DND-41 (cell line): ENCODE data around the gene TMEM131L.

ENCODE experiments used
- EZH2 ChIP-seq: IDR thresholded peaks from 3 replicates; pipeline ENCODE4 v1.6.1; 2012; ENCODE audit warnings: borderline replicate concordance, low read depth, mild to moderate bottlenecking, moderate library complexity, low read length, inconsistent platforms; ENCODE audit not compliant: severe bottlenecking
- TF ChIP-seq, protein P1 (sequence below): IDR thresholded peaks from 2 replicates; pipeline ENCODE4 v1.5.1; 2012; ENCODE audit warnings: borderline replicate concordance, low read length, moderate library complexity, mild to moderate bottlenecking; ENCODE audit not compliant: poor library complexity, severe bottlenecking; ENCODE audit errors: extremely low read depth

DNA sequence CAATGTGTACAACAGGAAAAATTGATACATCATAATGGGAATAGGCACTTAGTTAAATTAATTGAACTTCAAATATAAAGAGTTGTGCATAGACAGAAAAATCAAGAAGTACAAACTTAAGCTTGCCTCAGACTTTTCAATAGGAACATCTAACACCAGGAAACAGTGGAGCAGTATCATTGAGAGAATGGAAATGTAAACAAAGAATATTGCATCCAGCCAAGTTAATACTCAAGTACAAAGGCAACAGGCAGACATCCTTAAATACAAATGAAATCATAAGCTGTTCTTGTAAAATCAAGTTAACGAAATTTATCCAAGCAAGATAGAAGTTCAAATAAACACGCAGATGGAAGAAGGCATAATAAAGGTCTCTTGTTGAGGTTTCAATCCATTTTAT is 146.7 kb downstream of the TMEM131L start:
- TF ChIP-seq, protein P1, sequence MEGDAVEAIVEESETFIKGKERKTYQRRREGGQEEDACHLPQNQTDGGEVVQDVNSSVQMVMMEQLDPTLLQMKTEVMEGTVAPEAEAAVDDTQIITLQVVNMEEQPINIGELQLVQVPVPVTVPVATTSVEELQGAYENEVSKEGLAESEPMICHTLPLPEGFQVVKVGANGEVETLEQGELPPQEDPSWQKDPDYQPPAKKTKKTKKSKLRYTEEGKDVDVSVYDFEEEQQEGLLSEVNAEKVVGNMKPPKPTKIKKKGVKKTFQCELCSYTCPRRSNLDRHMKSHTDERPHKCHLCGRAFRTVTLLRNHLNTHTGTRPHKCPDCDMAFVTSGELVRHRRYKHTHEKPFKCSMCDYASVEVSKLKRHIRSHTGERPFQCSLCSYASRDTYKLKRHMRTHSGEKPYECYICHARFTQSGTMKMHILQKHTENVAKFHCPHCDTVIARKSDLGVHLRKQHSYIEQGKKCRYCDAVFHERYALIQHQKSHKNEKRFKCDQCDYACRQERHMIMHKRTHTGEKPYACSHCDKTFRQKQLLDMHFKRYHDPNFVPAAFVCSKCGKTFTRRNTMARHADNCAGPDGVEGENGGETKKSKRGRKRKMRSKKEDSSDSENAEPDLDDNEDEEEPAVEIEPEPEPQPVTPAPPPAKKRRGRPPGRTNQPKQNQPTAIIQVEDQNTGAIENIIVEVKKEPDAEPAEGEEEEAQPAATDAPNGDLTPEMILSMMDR: no peak
- TF ChIP-seq EZH2: no peak
